WERI-Rb-1 (cell line): ENCODE results near the gene KLK6.

ENCODE experiments used
- DNase-seq: peaks from one replicate; pipeline ENCODE4 v3.0.0-alpha.2; 2020
- H3K27ac ChIP-seq: fragments of 250-450 bp; sonication (Bioruptor Pico); 2 replicates; pipeline ENCODE4 v1.5.1; 2020; ENCODE audit warnings: mild to moderate bottlenecking, moderate library complexity
- H3K27me3 ChIP-seq: fragments of 250-450 bp; sonication (Bioruptor Pico); 2 replicates; pipeline ENCODE4 v1.5.1; 2021; ENCODE audit warnings: mild to moderate bottlenecking, low read depth, moderate library complexity; ENCODE audit not compliant: insufficient read depth, severe bottlenecking
- H3K36me3 ChIP-seq: fragments of 250-450 bp; sonication (Bioruptor Pico); 2 replicates; pipeline ENCODE4 v1.5.1; 2020; ENCODE audit warnings: mild to moderate bottlenecking, moderate library complexity
- H3K4me3 ChIP-seq: 2 replicates; pipeline ENCODE4 v1.5.1; 2011; ENCODE audit warnings: low read depth, mild to moderate bottlenecking, control low read depth, low read length
- H3K9me3 ChIP-seq: fragments of 250-450 bp; sonication (Bioruptor Pico); 2 replicates; pipeline ENCODE4 v1.5.1; 2021; ENCODE audit warnings: mild to moderate bottlenecking, moderate library complexity; ENCODE audit not compliant: severe bottlenecking
- CTCF ChIP-seq: IDR thresholded peaks from 2 replicates; pipeline ENCODE4 v1.5.1; 2011; ENCODE audit warnings: low read depth, mild to moderate bottlenecking, control low read depth, inconsistent platforms, low read length

Gene KLK6

GRCh38 chr19:50983625-50984292 lies 14.4 kb upstream of the KLK6 start, which contains the start of gene KLK7:
KLK7 (minus strand) TSS chr19:50983917; CDS start chr19:50982399, 1,518 bp downstream.
- H3K4me3 ChIP-seq, result no peak within 1 kb of the TSS
- H3K9me3 ChIP-seq, result no peaks in the 10 kb centered on the region

GRCh38 chr19:50982186-50982585 lies 12.8 kb upstream of the KLK6 start:
- TF ChIP-seq CTCF, result no peak

More at GRCh38 chr19:50983625-50984292, 14.4 kb upstream of the KLK6 start, which contains the start of gene KLK7:
- no peak for TF ChIP-seq CTCF
- Histone ChIP-seq H3K27me3 (peaks cover 63% of the 10 kb centered on the region), H3K27ac (no peak within 1 kb of the TSS), H3K36me3 (no peaks in the 10 kb centered on the region)
- DNase-seq, result no peak

GRCh38 chr19:50981587-50982146 lies 12.3 kb upstream of the KLK6 start:
- no peak for TF ChIP-seq CTCF
- no peak overlapping the region for H3K27ac ChIP-seq
- H3K9me3 ChIP-seq, result peaks cover 2% of the 10 kb centered on the region
- no peaks in the 10 kb centered on the region for H3K36me3 ChIP-seq
- peaks cover 62% of the 10 kb centered on the region for H3K27me3 ChIP-seq
- DNase-seq, result no peak
- no peak overlapping the region for H3K4me3 ChIP-seq

More at GRCh38 chr19:50982186-50982585, 12.8 kb upstream of the KLK6 start:
- DNase-seq, result no peak
- peaks cover 59% of the 10 kb centered on the region for H3K27me3 ChIP-seq
- H3K27ac ChIP-seq, result no peak overlapping the region
- no peaks in the 10 kb centered on the region for H3K36me3 ChIP-seq
- no peaks in the 10 kb centered on the region for H3K9me3 ChIP-seq
- no peak overlapping the region for H3K4me3 ChIP-seq

- peaks cover 58% of the 10 kb centered on the region for H3K27me3 ChIP-seq
- H3K36me3 ChIP-seq, result no peaks in the 10 kb centered on the region
Measured at GRCh38 chr19:50980208-50980607, 10.8 kb upstream of the KLK6 start.

GRCh38 chr19:50979758-50980157 lies 10.4 kb upstream of the KLK6 start:
- DNase-seq, result no peak
- H3K27me3 ChIP-seq, result peaks cover 54% of the 10 kb centered on the region
- H3K9me3 ChIP-seq, result peaks cover 2% of the 10 kb centered on the region
- H3K4me3 ChIP-seq, result no peak overlapping the region
- TF ChIP-seq CTCF, result no peak
- H3K27ac ChIP-seq, result no peak overlapping the region
- no peaks in the 10 kb centered on the region for H3K36me3 ChIP-seq

More at GRCh38 chr19:50980208-50980607, 10.8 kb upstream of the KLK6 start:
- no peak for DNase-seq
- Histone ChIP-seq H3K9me3 (peaks cover 2% of the 10 kb centered on the region), H3K4me3 (no peak overlapping the region), H3K27ac (no peak overlapping the region)
- no peak for TF ChIP-seq CTCF
